Karpas-422 (cell line): ENCODE measurements around the gene ERLIN1. TPM values are rescaled to one million over a fixed set of nuclear protein-coding genes. Genes with fewer than 3 reads are reported as not detected.

ENCODE experiments used
- DNase-seq: peaks from one replicate; pipeline ENCODE4 v3.0.0-alpha.2; 2015
- H2AFZ ChIP-seq: fragments of 200-600 bp; sonication (generic); 2 replicates; pipeline ENCODE4 v1.6.1; 2014; ENCODE audit warnings: antibody characterized with exemption, low read length, mixed read lengths
- H3K27ac ChIP-seq: fragments of 200-600 bp; sonication (generic); 2 replicates; pipeline ENCODE4 v1.5.1; 2014; ENCODE audit warnings: mild to moderate bottlenecking, low read length, moderate library complexity
- H3K27me3 ChIP-seq: fragments of 200-600 bp; sonication (generic); 2 replicates; pipeline ENCODE4 v1.6.1; 2014; ENCODE audit warnings: low read length, mixed read lengths
- H3K36me3 ChIP-seq: fragments of 200-600 bp; sonication (generic); 2 replicates; pipeline ENCODE4 v1.6.1; 2014; ENCODE audit warnings: low read length, mixed read lengths; ENCODE audit not compliant: insufficient read depth
- H3K4me1 ChIP-seq: fragments of 200-600 bp; sonication (generic); 2 replicates; pipeline ENCODE4 v1.6.1; 2014; ENCODE audit warnings: mild to moderate bottlenecking, low read length, mixed read lengths
- H3K4me2 ChIP-seq: fragments of 200-600 bp; sonication (generic); 2 replicates; pipeline ENCODE4 v1.6.1; 2014; ENCODE audit warnings: low read length, low read depth, mild to moderate bottlenecking; ENCODE audit not compliant: poor library complexity, severe bottlenecking
- H3K4me3 ChIP-seq: fragments of 200-600 bp; sonication (generic); 2 replicates; pipeline ENCODE4 v1.5.1; 2014; ENCODE audit warnings: mild to moderate bottlenecking, antibody characterized with exemption, low read length, mixed read lengths
- H3K79me2 ChIP-seq: fragments of 200-600 bp; sonication (generic); 2 replicates; pipeline ENCODE4 v1.6.1; 2014; ENCODE audit warnings: mild to moderate bottlenecking, low read length, mixed read lengths
- H3K9ac ChIP-seq: fragments of 200-600 bp; sonication (generic); 2 replicates; pipeline ENCODE4 v1.6.0; 2014; ENCODE audit warnings: low read length
- H3K9me2 ChIP-seq: fragments of 200-600 bp; sonication (generic), shearing (Covaris generic); replicated peaks from 2 replicates; pipeline ENCODE4 v1.6.0; 2014; ENCODE audit warnings: mild to moderate bottlenecking, low read length, moderate library complexity; ENCODE audit not compliant: insufficient read depth
- H3K9me3 ChIP-seq: fragments of 300-700, 200-600 bp; sonication (generic); 2 replicates; pipeline ENCODE4 v1.6.1; 2014; ENCODE audit warnings: low read length, mixed read lengths
- H4K20me1 ChIP-seq: fragments of 200-600 bp; sonication (generic); 2 replicates; pipeline ENCODE4 v1.6.1; 2014; ENCODE audit warnings: mild to moderate bottlenecking, antibody characterized with exemption, low read length, low read depth; ENCODE audit not compliant: insufficient read depth
- total RNA-seq: library from RNA; depleted of rRNA; stranded (reverse); fragments of >200 nt; shearing (Covaris generic); gene quantifications from 2 replicates; pipeline ENCODE4 v1.2.3, GENCODE V29; 2014; ENCODE audit warnings: low replicate concordance; rRNA removed

Gene ERLIN1
- total RNA-seq, 1 experiment from 2014 or later: 8.3 TPM

DNA sequence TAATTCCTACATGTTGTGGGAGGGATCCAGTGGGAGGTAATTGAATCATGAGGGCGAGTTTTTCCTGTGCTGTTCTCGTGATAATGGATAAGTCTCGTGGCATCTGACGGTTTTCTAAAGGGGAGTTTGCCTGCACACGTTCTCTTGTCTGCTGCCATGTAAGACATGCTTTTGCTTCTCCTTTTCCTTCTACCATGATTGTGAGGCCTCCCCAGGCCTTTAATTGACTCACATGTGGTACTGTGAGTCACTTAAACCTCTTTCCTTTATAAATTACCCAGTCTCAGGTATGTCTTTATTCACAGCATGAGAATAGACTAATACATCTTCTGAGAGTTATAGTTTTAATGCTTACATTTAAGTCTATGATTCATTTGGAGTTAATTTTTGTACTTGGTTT lies 81.5 kb downstream of the ERLIN1 start:
- no peak for DNase-seq
- no peak overlapping the region for H3K9ac ChIP-seq

DNA sequence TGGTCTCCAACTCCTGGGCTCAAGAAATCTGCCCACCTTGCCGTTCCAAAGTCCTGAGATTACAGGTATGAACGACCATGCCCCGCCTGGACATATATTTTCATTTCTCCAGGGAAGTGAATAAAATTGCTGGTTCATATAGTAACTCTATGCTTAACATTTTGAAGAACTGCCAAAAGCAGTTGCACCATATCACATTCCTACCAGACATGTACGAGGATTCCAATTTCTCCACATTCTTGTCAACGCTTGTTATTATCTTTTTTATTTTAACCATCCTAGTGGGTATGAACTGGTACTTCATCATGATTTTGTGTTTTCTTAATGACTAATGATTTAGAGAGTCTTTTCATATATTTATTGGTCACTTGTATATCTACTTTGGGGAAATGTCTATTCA lies 82.2 kb downstream of the ERLIN1 start:
- Histone ChIP-seq H3K4me2 (no peak overlapping the region), H3K4me3 (no peak overlapping the region), H3K27ac (no peak overlapping the region), H3K36me3 (no peaks in the 10 kb centered on the region), H3K79me2 (no peaks in the 10 kb centered on the region), H3K9ac (no peak overlapping the region), H2AFZ (no peak overlapping the region), H3K9me3 (no peaks in the 10 kb centered on the region), H3K9me2 (no peaks in the 10 kb centered on the region), H3K4me1 (no peaks in the 10 kb centered on the region), H4K20me1 (no peaks in the 10 kb centered on the region), H3K27me3 (no peaks in the 10 kb centered on the region)
- no peak for DNase-seq

More for the DNA sequence above, 81.5 kb downstream of the ERLIN1 start:
- Histone ChIP-seq H3K79me2 (no peaks in the 10 kb centered on the region), H3K9me3 (no peaks in the 10 kb centered on the region), H3K4me3 (no peak overlapping the region), H3K27ac (no peak overlapping the region), H3K27me3 (no peaks in the 10 kb centered on the region), H3K4me2 (no peak overlapping the region), H3K4me1 (no peaks in the 10 kb centered on the region), H3K36me3 (no peaks in the 10 kb centered on the region), H3K9me2 (no peaks in the 10 kb centered on the region), H2AFZ (no peak overlapping the region), H4K20me1 (no peaks in the 10 kb centered on the region)

DNA sequence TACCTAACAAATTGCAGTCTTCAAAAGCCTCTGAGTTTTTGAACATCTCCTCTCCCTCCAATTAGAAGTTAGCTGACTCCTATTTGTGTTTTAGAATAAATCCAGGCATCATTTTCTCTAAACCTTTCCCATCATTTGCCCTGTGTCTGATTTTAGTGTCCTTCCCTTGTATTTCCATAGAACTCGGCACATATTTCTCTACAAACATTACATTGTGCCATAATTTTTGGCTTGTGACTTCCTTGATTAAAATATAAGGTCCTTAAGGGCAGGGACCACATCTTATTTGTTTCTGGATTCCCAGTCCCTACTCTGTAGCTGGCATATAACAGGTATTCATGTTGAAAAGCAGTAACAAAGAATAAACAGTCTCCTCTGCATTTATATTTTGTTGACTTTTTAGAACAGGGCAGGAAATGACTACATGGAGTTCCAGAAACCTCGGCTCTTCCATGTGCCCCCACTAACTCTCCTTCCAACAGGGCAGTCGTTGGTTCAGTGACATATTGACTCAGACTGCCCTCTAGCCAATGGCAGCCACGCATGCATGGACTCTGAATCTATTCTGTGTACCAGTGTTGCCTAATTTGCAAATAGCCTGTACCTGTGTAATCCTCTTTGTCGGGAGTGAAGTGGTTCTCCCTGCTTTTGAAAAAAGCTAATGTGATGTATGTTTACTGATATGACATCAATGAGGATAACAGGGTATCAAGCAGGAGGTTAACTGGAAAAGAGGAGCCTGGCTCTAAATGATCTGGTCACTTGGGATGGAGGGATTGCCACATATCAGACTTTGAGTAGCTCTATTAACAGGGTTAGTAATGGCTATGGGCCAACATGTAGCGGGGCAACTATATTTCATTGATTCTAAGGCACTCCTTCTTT lies 84.4 kb downstream of the ERLIN1 start:
- H3K27ac ChIP-seq: no peak overlapping the region
- no peaks in the 10 kb centered on the region for H4K20me1 ChIP-seq
- no peaks in the 10 kb centered on the region for H3K9me2 ChIP-seq
- no peaks in the 10 kb centered on the region for H3K9me3 ChIP-seq
- H3K9ac ChIP-seq: no peak overlapping the region
- no peak overlapping the region for H3K4me3 ChIP-seq
- no peak for DNase-seq
- H3K27me3 ChIP-seq: no peaks in the 10 kb centered on the region
- H3K4me2 ChIP-seq: no peak overlapping the region
- no peak overlapping the region; the same call in 1 of the 2 replicates for H2AFZ ChIP-seq
- H3K79me2 ChIP-seq: no peaks in the 10 kb centered on the region
- H3K36me3 ChIP-seq: no peaks in the 10 kb centered on the region
- no peaks in the 10 kb centered on the region for H3K4me1 ChIP-seq

DNA sequence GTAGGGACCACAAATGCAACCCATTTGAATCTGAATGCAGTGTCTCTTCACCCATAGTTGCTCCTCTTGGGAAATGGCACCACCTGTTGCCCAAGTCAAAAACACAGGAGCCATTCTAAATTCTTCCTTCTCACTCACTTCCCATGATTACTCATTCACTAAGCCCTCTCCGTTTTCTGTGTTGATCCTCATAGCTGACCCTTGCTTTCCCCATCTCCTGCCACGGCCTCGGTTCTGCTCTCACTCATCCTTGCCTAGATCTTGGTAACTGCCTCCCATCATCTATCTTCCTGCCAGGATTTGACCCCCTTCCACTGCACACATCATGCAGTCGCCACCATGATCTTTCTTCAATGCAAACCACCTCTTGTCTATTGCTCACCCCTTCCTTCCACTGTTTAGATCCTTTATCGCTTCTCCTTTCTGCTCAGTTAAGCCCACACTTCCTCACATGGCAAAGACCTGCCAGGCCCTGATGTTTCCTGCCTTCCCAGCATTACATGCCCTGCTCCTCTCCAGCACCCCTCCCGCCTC lies 85.1 kb downstream of the ERLIN1 start:
- DNase-seq: no peak
- H3K9ac ChIP-seq: no peak overlapping the region

More for the DNA sequence above, 85.1 kb downstream of the ERLIN1 start:
- Histone ChIP-seq H3K27me3 (no peaks in the 10 kb centered on the region), H3K4me1 (no peaks in the 10 kb centered on the region), H3K36me3 (no peaks in the 10 kb centered on the region), H4K20me1 (no peaks in the 10 kb centered on the region), H3K4me2 (no peak overlapping the region), H3K4me3 (no peak overlapping the region), H3K9me2 (no peaks in the 10 kb centered on the region), H2AFZ (no peak overlapping the region; the same call in 1 of the 2 replicates), H3K79me2 (no peaks in the 10 kb centered on the region), H3K27ac (no peak overlapping the region), H3K9me3 (no peaks in the 10 kb centered on the region)

Other genes starting within 250 kb of the ERLIN1 start
- 13.8 and 16.2 TPM in 2 replicates for gene DNMBP, start 176.1 kb downstream of the ERLIN1 start, total RNA-seq
- not detected in 2 replicates for gene CPN1, start 104.2 kb downstream of the ERLIN1 start, total RNA-seq
- gene CHUK, start 43.6 kb upstream of the ERLIN1 start, total RNA-seq: 27.8 and 37.3 TPM in 2 replicates
- gene CWF19L1, start 81.6 kb upstream of the ERLIN1 start, total RNA-seq: 40.8 and 47.2 TPM in 2 replicates
- 65.1 and 121 TPM in 2 replicates for gene BLOC1S2, start 100.7 kb upstream of the ERLIN1 start, total RNA-seq
- 0.07 and 0.25 TPM in 2 replicates for gene PKD2L1, start 144.2 kb upstream of the ERLIN1 start, total RNA-seq
- gene SCD, start 161.2 kb upstream of the ERLIN1 start, total RNA-seq: 282 and 463 TPM in 2 replicates